Measurements from ENCODE around the gene CTNNA2. TPM values are rescaled to one million over a fixed set of nuclear protein-coding genes. Genes with fewer than 3 reads are reported as not detected.

CTNNA2 gene
- polyA plus RNA-seq, 1 experiment = not detected

- ChIA-PET CTCF (no interaction called here), POLR2A (no interaction called here)
- Histone ChIP-seq H3K27ac (ENCODE audit: low read depth, low read length) (no peak overlapping the region), H3K27me3 (ENCODE audit: control insufficient read depth, insufficient read depth, low read length) (no peaks in the 10 kb centered on the region), H3K9me3 (ENCODE audit: control insufficient read depth, insufficient read depth, low read length) (peaks cover 2% of the 10 kb centered on the region; the same call in 1 of the 2 replicates), H3K4me3 (ENCODE audit: low read depth, low read length) (no peak overlapping the region)
- TF ChIP-seq CTCF (IDR thresholded peaks at IDR 0.05; ENCODE audit: low read depth, low read length) = no peak
- DNase-seq (ENCODE audit: low read depth, low spot score) = no peak
Measured at GRCh38 chr2:80638783-80639182, 1125.9 kb downstream of the CTNNA2 start.

GRCh38 chr2:80642465-80642864, 1129.6 kb downstream of the CTNNA2 start:
- ChIA-PET CTCF (no interaction called here), POLR2A (no interaction called here)

DNA sequence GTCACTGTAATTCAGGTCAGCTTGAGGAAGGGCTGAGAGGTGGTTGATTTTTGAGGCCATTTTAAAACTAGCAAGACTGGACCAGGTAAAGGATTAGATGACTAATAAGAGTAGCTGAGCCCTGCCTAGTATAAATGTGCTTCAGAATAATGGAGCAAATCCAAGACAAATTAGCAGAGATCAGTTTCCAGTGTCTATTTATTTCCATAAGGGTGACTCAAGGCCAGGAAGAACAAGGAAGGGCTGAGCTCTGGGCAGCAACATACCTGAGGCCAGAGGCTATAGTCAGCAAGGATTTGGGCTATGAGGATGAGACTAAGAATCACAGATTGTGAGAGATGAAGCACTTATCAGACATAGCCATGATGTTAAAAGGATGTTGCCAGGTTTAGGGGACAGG, 1130.7 kb downstream of the CTNNA2 start:
- ChIA-PET CTCF (no interaction called here), POLR2A (no interaction called here)
- no peak for DNase-seq (ENCODE audit: low read depth, low spot score)
- H3K27me3 ChIP-seq (ENCODE audit: control insufficient read depth, insufficient read depth, low read length) = no peaks in the 10 kb centered on the region
- no peak for TF ChIP-seq CTCF (IDR thresholded peaks at IDR 0.05; ENCODE audit: low read depth, low read length)
- no peak overlapping the region for H3K27ac ChIP-seq (ENCODE audit: low read depth, low read length)
- H3K4me3 ChIP-seq (ENCODE audit: low read depth, low read length) = no peak overlapping the region
- peaks cover 2% of the 10 kb centered on the region; the same call in 1 of the 2 replicates for H3K9me3 ChIP-seq (ENCODE audit: control insufficient read depth, insufficient read depth, low read length)

More at GRCh38 chr2:80642465-80642864, 1129.6 kb downstream of the CTNNA2 start:
- Histone ChIP-seq H3K4me3 (ENCODE audit: low read depth, low read length) (no peak overlapping the region), H3K27me3 (ENCODE audit: control insufficient read depth, insufficient read depth, low read length) (no peaks in the 10 kb centered on the region), H3K27ac (ENCODE audit: low read depth, low read length) (no peak overlapping the region), H3K9me3 (ENCODE audit: control insufficient read depth, insufficient read depth, low read length) (peaks cover 2% of the 10 kb centered on the region; the same call in 1 of the 2 replicates)
- no peak for DNase-seq (ENCODE audit: low read depth, low spot score)
- no peak for TF ChIP-seq CTCF (IDR thresholded peaks at IDR 0.05; ENCODE audit: low read depth, low read length)

DNA sequence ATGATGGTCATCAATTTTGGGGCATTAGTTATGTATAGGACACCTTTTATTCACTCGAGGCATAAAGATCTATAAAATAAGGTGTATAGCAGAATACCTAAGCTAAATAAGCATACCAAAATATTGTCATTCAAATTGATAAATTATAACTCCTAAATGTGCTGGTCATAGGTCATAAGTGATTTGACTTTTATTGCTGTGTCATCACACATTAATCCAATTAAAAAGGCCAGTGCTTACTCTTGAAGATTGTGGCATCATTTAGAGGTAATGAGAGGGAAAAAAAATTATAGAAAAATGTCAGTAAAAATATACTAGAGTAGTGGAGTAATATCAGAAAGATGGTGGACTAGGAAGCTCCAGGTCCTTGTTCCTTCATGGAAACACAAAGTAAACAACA, 1138.6 kb downstream of the CTNNA2 start:
- Histone ChIP-seq H3K4me3 (ENCODE audit: low read depth, low read length) (no peak overlapping the region), H3K27me3 (ENCODE audit: control insufficient read depth, insufficient read depth, low read length) (no peaks in the 10 kb centered on the region), H3K27ac (ENCODE audit: low read depth, low read length) (no peak overlapping the region), H3K9me3 (ENCODE audit: control insufficient read depth, insufficient read depth, low read length) (no peaks in the 10 kb centered on the region)
- ChIA-PET POLR2A (no interaction called here), CTCF (no interaction called here)
- no peak for TF ChIP-seq CTCF (IDR thresholded peaks at IDR 0.05; ENCODE audit: low read depth, low read length)
- DNase-seq (ENCODE audit: low read depth, low spot score) = no peak

DNA sequence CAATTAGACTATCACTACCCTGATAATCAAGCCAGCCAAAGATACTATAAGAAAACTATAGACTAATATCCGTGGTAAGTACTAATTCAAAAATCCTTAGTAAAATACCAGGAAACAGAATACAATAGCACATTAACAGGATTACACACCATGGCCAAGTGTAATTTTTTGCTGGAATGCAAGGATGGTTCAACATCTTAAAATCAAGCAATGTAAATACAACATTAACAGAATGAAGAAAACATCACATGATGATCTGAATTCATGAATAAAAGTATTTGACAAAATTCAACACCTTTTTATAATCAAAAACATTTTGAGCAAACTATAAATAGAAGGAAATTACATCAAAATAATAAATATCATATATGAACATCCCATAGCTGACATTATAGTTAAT, 1142.4 kb downstream of the CTNNA2 start:
- 0 out of 2 replicates have a peak, but pooled peaks cover under 1% of the 10 kb centered on the region for H3K9me3 ChIP-seq (ENCODE audit: control insufficient read depth, insufficient read depth, low read length)
- CTCF ChIA-PET = no interaction called here
- POLR2A ChIA-PET = no interaction called here
- no peak for DNase-seq (ENCODE audit: low read depth, low spot score)
- H3K27me3 ChIP-seq (ENCODE audit: control insufficient read depth, insufficient read depth, low read length) = no peaks in the 10 kb centered on the region
- no peak overlapping the region for H3K27ac ChIP-seq (ENCODE audit: low read depth, low read length)
- no peak overlapping the region for H3K4me3 ChIP-seq (ENCODE audit: low read depth, low read length)
- no peak for TF ChIP-seq CTCF (IDR thresholded peaks at IDR 0.05; ENCODE audit: low read depth, low read length)
